Stimulated activated CD8-positive, alpha-beta memory T cell treated with anti-CD3 and anti-CD28 coated beads, Interleukin-4, amount 100 ng/mL, for 4 hours (primary cell): Measurements from ENCODE around the gene ACAD8.
A peak's percentile ranks its signal among the peaks of the same experiment; 100 is the strongest.

ENCODE experiments used
- DNase-seq, 2 donors: peaks; one replicate each; pipeline ENCODE4 v3.0.0-alpha.2; 2020; ENCODE audit warnings: low read depth in 2 of 2, low spot score in 1 of 2

ACAD8 gene

GRCh38 chr11:134253188-134253993 is at the start of gene ACAD8, which contains the start of gene THYN1:
Gene ACAD8 (plus strand): TSS chr11:134253568. CDS start chr11:134253601, 33 bp downstream.
Gene THYN1 (minus strand): TSS chr11:134253352. CDS start chr11:134252882, 470 bp downstream.
- DNase-seq: peak; percentile 82 to 92

DNA sequence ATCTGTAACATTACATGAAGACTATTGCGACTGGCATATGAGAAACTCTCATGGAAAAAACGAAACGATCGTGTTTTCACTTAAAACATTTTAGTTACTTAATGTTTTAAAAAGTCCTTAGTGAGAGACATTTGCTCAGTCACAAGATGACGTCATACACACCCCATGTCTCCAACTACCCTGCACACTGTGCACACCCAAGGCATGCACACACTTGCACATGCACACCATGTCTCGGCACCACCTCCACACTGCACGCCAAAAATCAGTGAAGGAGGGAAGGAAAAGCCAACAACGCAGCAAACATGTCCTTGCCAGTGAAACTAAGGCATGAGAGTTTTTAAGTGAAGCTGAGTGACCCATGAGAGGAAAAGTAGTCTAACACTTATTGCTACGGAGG is 47.6 kb upstream of the ACAD8 start:
- no peak for DNase-seq

- no peak for DNase-seq
Measured at GRCh38 chr11:134206185-134206584, 47.2 kb upstream of the ACAD8 start.

DNA sequence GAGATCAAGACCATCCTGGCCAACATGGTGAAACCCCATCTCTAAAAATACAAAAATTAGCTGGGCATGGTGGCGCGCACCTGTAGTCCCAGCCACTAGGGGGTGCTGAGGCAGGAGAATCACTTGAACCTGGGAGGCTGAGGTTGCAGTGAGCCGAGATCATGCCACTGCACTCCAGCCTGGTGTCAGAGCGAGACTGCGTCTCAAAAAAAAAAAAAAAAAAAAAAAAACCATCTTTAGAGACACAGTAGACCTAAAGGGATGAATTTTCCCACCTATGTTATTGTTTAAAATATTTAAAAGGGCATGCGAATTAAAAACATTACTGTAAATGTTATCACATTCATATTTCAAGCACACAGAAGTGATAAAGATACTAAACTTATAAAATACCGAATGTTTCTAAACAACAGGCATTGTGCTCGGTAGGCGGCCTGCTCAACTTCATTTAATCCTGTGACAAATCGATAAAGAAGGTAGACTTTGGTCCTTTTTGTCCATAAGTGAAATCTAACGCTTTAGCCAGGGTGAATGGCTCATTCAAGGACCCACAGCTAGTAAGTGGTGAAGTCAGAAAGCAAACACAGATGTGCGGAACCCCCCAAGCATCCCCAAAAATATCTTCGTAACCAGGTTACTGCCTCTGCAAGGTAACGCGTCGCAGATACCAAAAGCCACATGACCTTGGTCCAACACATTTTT is 45.7 kb upstream of the ACAD8 start:
- peak; percentile 33 to 44 for DNase-seq

DNA sequence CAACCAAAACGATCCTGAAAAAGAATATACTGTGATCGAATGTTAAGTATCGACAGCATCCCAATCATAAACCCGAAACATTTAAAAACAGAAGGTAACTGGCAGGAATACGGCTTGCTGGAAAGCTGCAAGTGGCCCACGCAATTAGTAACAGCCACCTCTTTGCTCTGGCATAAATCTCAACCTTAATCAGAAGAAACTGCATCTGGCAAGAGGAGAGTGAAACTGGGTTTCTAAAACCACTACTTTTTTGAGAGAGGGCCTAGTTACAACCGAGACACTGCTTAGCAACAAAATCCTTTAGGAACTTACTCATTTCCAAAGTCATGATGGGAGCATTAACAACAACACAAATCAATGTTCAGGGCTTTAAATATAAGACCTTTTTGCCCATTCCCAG is 37.5 kb upstream of the ACAD8 start:
- DNase-seq: no peak

- no peak for DNase-seq
Measured at GRCh38 chr11:134216816-134217215, 36.6 kb upstream of the ACAD8 start.

DNA sequence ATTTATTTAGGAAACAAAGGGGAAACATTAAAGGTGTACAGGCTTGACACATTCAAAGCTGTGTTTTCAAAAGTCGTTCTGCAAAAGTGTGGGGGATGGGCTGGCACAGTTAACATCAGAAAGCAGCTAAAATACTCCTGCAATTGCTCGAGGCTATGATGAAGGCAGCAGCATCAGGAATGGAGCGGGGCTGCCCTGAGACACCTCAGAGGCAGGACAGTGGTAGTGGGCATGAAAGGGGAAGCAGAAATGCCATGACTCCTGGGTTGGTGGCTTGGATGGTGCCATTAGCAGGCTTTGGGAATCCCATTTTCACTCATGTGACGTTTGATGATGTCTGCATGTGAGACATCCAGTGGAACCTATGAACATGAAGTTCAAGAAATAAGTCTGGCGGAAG is 30.2 kb upstream of the ACAD8 start:
- DNase-seq: no peak

DNA sequence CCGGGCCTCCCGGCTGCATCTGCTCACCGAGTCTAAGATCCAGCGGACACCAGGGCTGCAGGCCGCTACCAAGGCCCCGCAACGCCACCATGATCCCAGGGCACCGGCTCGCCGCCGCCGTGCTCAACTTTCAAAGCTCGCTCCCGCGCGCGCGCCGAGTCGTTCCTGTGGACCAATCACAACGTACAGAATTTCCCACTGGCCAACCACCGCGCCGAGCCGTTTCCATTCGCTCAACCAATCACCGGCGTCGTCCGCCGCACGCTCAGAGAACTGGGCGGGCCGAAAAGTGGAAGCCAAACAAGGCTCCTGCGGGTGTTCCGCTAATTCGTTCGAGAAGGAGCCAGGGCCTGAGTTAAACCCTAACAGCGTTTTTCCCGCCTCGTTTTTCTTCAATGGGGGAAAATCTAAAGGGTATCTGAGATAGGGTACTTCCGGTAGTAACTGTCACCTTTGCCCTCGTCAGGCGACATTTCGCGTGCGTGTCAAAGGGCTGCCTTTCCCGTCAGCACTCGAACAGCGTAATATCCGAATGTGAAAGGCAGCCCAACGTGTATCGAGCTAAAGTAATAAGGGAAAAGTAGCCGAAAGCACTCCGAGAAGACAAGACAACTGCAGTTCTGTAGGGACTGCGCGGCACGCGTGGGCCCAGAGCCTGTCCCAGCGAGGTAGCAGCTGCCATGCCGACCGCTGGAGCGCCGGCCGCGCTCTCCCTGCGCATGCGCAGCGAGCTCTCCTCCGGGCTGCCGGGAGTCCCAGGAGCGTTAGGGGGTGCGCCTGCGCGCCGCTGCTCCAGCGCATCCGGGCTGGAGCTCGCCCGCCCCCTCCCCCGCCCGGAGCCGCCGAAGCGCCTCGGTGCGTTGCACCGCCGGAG is 29.3 kb upstream of the ACAD8 start, which contains the start of the genes NCAPD3 and VPS26B:
NCAPD3 (minus strand) TSS at position 132 of the 874 bp plus-strand sequence; CDS start at position 91, 41 bp downstream.
VPS26B (plus strand) TSS at position 836 of the 874 bp plus-strand sequence. CDS start 452 bp downstream, outside the sequence.
- peak; percentile 92 to 93 for DNase-seq

DNA sequence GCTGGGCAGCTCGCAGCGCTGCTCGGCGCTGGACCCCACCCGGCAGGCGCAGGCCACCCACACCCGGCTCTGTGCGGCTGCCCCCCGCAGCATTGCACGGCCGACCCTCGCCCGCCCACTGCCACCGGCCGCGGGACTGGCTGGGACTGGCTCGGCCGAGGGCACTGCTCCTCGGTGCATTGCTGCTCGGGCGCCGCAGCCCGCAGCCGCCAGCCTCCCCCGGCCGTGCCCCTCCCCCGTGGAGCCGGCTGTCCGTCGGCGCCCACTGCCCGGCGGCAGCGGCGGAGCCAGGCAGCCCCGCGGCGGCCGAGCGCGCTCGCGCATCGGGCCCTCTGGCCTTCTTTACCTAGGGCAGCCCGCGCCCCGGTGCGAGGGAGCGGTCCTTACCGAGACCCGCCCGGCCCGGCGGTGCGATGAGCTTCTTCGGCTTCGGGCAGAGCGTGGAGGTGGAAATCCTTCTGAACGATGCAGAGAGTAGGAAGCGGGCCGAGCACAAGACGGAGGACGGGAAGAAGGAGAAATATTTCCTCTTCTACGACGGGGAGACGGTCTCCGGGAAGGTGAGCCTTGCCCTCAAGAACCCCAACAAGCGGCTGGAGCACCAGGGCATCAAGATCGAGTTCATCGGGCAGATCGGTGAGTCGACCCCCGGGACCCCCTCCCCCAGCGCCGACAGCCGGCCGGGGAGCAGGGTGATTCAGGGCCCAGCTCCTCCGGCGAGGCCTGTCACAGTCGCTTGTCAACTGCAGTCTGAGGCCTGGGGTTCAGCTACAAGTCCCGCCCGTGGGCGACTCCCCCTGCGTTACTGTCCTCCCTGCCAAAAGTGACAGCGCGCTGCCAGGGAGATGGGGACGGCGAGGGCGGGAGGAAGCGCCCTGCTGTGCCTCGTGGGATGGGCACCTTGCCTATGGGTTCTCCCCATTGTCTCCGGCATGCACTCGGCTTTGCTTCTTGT is 28.4 kb upstream of the ACAD8 start:
- peak; percentile 27 to 35 for DNase-seq

- no peak for DNase-seq
Measured at GRCh38 chr11:134226806-134227325, 26.5 kb upstream of the ACAD8 start.

GRCh38 chr11:134228625-134229024 is 24.7 kb upstream of the ACAD8 start:
- no peak for DNase-seq

DNA sequence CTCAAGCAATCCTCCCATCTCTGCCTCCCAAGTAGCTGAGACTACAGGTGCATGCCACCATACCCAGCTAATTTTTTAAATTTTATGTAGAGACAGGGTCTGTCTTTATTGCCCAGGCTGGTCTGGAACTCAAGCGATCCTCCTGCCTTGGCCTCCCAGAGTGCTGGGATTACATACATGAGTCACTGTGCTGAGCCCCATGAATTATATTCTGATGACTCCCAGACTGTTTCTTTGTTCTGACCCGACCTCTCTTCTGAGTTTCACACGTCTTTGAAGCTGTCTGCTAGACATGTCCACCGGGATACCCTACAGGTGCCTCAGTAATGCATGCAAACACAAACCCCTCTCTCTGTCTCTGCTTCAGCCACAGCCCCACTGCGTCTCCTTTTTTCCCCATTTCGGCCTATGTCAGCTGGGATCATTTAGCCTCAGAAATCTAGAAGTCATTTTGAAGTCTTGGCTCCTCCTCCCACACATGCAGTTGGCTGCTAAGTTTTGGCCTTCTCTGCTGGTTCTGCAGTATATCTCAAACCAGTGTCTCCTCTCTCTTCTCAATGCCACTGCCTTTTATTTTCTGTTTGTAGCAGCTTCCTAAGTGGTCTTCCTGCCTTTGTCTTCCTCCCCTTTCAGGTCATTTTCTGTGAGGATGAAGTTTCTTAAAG is 24.1 kb upstream of the ACAD8 start:
- DNase-seq: no peak

DNA sequence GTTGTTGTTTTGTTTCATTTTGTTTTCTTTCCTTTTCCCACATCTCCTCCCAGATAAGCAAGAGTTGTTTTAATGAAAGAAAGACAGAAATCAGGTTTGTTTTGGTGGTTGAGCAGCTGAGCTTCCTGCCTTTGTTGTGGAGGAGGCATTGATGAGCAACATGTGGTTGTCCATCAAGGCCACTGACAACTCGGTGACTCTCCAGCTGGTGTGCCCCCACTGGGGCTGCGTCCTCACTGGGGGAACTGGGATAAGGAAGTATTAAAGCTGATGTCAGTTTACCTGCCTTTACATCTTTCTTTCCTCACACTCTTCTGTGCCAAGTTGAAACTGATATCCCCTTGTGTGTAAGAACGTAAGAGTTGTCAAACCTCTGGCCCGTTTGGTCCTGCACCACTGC is 23.0 kb upstream of the ACAD8 start:
- DNase-seq: no peak

DNA sequence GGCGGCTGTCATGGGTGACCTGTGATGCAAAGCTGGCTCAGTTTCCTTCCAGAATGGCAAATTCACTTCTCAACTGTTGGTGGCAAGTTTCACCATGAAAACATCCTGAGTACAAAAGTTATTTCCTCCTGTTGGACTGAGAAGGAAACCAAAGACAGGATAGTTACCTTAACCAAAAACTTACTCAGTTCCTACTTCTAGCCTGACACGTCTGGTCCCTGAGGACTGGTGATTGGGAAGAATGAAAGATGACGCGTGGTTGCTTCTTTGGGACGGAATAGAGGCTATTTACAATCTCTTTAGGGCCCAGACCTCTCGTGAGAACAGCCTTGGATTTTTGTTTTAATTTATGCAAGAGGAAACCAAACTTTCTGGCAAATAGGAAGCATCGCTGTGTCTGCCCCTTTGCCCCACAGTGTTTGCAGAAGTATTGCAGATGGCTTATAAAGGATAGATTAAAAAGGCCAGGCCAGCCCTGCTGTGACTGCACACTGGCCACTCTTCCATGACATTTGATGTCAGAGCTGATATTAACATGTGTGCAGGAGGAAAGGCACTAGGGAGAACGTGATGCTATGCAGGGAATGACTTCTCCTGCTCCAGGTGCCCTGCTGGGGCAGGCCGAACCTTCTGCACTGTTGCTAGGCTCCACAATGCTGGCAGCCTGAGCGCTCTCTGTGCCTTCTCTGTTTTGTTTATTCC is 21.3 kb upstream of the ACAD8 start:
- DNase-seq: no peak

GRCh38 chr11:134233729-134234179 is 19.6 kb upstream of the ACAD8 start:
- no peak for DNase-seq

GRCh38 chr11:134235399-134235798 is 18.0 kb upstream of the ACAD8 start:
- no peak for DNase-seq

DNA sequence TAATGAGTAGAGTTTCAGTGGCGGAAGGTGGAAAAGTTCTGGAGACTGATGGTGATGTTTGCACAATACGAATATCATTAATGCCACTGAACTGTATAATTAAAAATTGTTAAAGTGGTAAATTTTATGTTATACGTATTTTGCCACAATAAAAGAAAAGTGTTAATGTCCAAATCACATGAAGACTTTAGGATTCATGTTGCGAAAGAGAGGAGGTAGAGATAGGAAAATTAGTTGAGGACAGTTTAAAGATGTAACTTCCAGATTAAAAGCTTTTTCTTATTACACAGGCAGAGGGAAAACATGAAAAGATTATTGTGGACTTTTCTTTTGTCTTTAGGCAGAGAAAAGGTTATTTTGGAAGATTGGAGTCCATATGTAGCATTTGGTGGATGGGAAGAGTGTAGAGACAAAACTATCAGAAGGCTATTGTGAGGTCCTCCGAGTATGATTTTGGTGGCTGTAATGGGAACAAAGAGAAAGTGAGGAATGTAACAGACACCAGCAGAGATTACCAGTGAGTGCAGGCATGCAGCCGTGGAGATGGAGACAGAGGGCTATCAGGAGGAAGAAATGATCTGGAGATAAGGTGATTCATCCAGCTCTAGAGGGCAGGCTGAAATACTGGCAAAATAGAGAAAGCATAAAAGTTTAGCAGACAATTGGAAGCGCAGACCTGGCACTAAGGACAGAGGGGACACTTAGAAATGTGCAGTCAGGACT is 16.4 kb upstream of the ACAD8 start:
- DNase-seq: no peak

GRCh38 chr11:134237557-134237922 is 15.8 kb upstream of the ACAD8 start:
- DNase-seq: no peak
